HepG2 (cell line): Measurements from ENCODE around the gene HNRNPA2B1. TPM values are rescaled to one million over a fixed set of nuclear protein-coding genes. Genes with fewer than 3 reads are reported as not detected.

ENCODE experiments used
- HHEX ChIP-seq: IDR thresholded peaks from 2 replicates; pipeline ENCODE4 v1.6.1; 2016; ENCODE audit warnings: control low read depth
- ISX ChIP-seq: sonication (generic); formaldehyde crosslinking; conservative IDR thresholded peaks from 2 replicates; pipeline ENCODE4 v1.5.0; 2020; ENCODE audit warnings: missing genetic modification reagents
- KLF11 ChIP-seq: IDR thresholded peaks from 2 replicates; pipeline ENCODE4 v1.6.1; 2016; ENCODE audit warnings: missing compliant biosample characterization
- KLF13 ChIP-seq: sonication (generic); formaldehyde crosslinking; IDR thresholded peaks from 2 replicates; pipeline ENCODE4 v1.4.0; 2020; ENCODE audit warnings: mild to moderate bottlenecking, missing genetic modification reagents
- NAIF1 ChIP-seq: sonication (generic); formaldehyde crosslinking; IDR thresholded peaks from 2 replicates; pipeline ENCODE4 v1.5.0; 2020; ENCODE audit warnings: mild to moderate bottlenecking, missing genetic modification reagents, borderline replicate concordance
- NFATC3 ChIP-seq: sonication (generic); formaldehyde crosslinking; IDR thresholded peaks from 2 replicates; pipeline ENCODE4 v1.5.1; 2020; ENCODE audit warnings: mild to moderate bottlenecking, missing genetic modification reagents
- PRMT3 ChIP-seq: sonication (generic); formaldehyde crosslinking; IDR thresholded peaks from 2 replicates; pipeline ENCODE4 v1.8.1; 2022; ENCODE audit warnings: low read depth, mild to moderate bottlenecking, moderate library complexity, missing genetic modification reagents, borderline replicate concordance
- RBAK ChIP-seq: sonication (generic); formaldehyde crosslinking; IDR thresholded peaks from 2 replicates; pipeline ENCODE4 v1.5.1; 2020; ENCODE audit warnings: mild to moderate bottlenecking, missing genetic modification reagents
- RCOR2 ChIP-seq: IDR thresholded peaks from 2 replicates; pipeline ENCODE4 v1.6.1; 2016; ENCODE audit warnings: missing biosample characterization, missing genetic modification reagents
- SAFB2 ChIP-seq: sonication (generic); formaldehyde crosslinking; IDR thresholded peaks from 2 replicates; pipeline ENCODE4 v1.5.1; 2020; ENCODE audit warnings: missing genetic modification reagents, low read depth, mild to moderate bottlenecking, borderline replicate concordance
- SETDB1 ChIP-seq: sonication (generic); formaldehyde crosslinking; IDR thresholded peaks from 2 replicates; pipeline ENCODE4 v1.5.1; 2020; ENCODE audit warnings: missing genetic modification reagents, mild to moderate bottlenecking, borderline replicate concordance
- ZFX ChIP-seq: sonication (generic); formaldehyde crosslinking; IDR thresholded peaks from 2 replicates; pipeline ENCODE4 v1.4.0; 2020; ENCODE audit warnings: mild to moderate bottlenecking, low read depth, missing genetic modification reagents, moderate library complexity
- ZNF17 ChIP-seq: sonication (generic); formaldehyde crosslinking; IDR thresholded peaks from 2 replicates; pipeline ENCODE4 v1.5.0; 2020; ENCODE audit warnings: mild to moderate bottlenecking, missing genetic modification reagents
- ZNF235 ChIP-seq: sonication (generic); formaldehyde crosslinking; IDR thresholded peaks from 2 replicates; pipeline ENCODE4 v1.8.1; 2023; ENCODE audit warnings: mild to moderate bottlenecking, missing genetic modification reagents, borderline replicate concordance
- ZNF501 ChIP-seq: sonication (generic); formaldehyde crosslinking; IDR thresholded peaks from 2 replicates; pipeline ENCODE4 v1.5.1; 2020; ENCODE audit warnings: mild to moderate bottlenecking, moderate library complexity, missing genetic modification reagents
- ZNF530 ChIP-seq: sonication (generic); formaldehyde crosslinking; IDR thresholded peaks from 2 replicates; pipeline ENCODE4 v1.5.0; 2020; ENCODE audit warnings: low read depth, mild to moderate bottlenecking, missing genetic modification reagents
- ZNF564 ChIP-seq: sonication (generic); formaldehyde crosslinking; IDR thresholded peaks from 2 replicates; pipeline ENCODE4 v1.8.1; 2023; ENCODE audit warnings: mild to moderate bottlenecking, missing genetic modification reagents
- ZNF720 ChIP-seq: sonication (generic); formaldehyde crosslinking; IDR thresholded peaks from 2 replicates; pipeline ENCODE4 v1.4.0; 2020; ENCODE audit warnings: missing genetic modification reagents
- ZSCAN31 ChIP-seq: sonication (generic); formaldehyde crosslinking; IDR thresholded peaks from 2 replicates; pipeline ENCODE4 v1.5.0; 2020; ENCODE audit warnings: low read depth, mild to moderate bottlenecking, missing genetic modification reagents
- polyA plus RNA-seq, 8 experiments: library from polyadenylated mRNA; depleted of rRNA in 3 of 8; stranded (reverse) in 7 of 8; unstranded in 1 of 8; fragments of >200 nt; fragmentation: Illumina TruSeq in 4 of 8; extraction: Trizol in 4 of 8; gene quantifications; 2 replicates each; pipeline versions ENCODE4 v1.2.1 to v1.2.3, GENCODE V29; 2011 to 2016; ENCODE audit warnings: low read depth in 4 of 8, missing spikeins in 1 of 8, mixed read lengths in 1 of 8; ENCODE audit not compliant: insufficient read depth in 1 of 8
- total RNA-seq, 5 experiments: library from RNA; depleted of rRNA; stranded (reverse); fragments of >200 nt; fragmentation: Illumina TruSeq; extraction: Trizol; gene quantifications; 2 replicates each; pipeline ENCODE4 v1.2.3, GENCODE V29; 2016; ENCODE audit warnings: low read depth in 1 of 5
- TF ChIP-seq, protein P1 (sequence below): sonication (generic); formaldehyde crosslinking; IDR thresholded peaks from 2 replicates; pipeline ENCODE4 v1.8.0; 2022; ENCODE audit warnings: low read depth, missing genetic modification reagents
- TF ChIP-seq, protein P2 (sequence below): IDR thresholded peaks from 2 replicates; pipeline ENCODE4 v1.6.1; 2012; ENCODE audit warnings: low read depth, low read length, improper control_type of control experiment
- TF ChIP-seq, protein P3 (sequence below): IDR thresholded peaks from 2 replicates; pipeline ENCODE4 v1.6.1; 2012; ENCODE audit warnings: low read length, improper control_type of control experiment

Gene HNRNPA2B1
- total and polyA plus RNA-seq, 2 of the 13 experiments (the other 11 are each of a cell fraction or from before 2014, with no cell fraction given), result 193 to 412 TPM

DNA sequence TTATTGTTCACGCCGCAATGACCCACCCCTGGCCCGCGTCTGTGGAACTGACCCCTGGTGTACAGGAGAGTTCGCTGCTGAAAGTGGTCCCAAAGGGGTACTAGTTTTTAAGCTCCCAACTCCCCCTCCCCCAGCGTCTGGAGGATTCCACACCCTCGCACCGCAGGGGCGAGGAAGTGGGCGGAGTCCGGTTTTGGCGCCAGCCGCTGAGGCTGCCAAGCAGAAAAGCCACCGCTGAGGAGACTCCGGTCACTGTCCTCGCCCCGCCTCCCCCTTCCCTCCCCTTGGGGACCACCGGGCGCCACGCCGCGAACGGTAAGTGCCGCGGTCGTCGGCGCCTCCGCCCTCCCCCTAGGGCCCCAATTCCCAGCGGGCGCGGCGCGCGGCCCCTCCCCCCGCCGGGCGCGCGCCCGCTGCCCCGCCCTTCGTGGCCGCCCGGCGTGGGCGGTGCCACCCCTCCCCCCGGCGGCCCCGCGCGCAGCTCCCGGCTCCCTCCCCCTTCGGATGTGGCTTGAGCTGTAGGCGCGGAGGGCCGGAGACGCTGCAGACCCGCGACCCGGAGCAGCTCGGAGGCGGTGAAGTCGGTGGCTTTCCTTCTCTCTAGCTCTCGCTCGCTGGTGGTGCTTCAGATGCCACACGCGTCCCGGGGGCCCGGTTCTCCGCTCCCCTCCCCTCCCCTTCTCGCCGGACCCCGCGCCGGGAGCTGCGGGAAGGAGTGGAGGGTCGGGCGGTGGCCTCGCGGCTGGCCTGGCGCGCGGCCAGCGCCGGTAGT, 887 bp upstream of the HNRNPA2B1 start, which contains the start of gene CBX3 (continued):
- 0 out of 2 replicates have a peak, but pooled peaks have one; percentile 96 for TF ChIP-seq NAIF1 (CRISPR knock-in tag)
- no peak for TF ChIP-seq ISX (CRISPR knock-in tag)
- no peak for TF ChIP-seq NFATC3 (CRISPR knock-in tag)
- TF ChIP-seq KLF13, result no peak
- TF ChIP-seq KLF11 (CRISPR knock-in tag), result no peak; the same call in 1 of the 2 replicates
- no peak for TF ChIP-seq HHEX (CRISPR knock-in tag)
- TF ChIP-seq, protein P1, sequence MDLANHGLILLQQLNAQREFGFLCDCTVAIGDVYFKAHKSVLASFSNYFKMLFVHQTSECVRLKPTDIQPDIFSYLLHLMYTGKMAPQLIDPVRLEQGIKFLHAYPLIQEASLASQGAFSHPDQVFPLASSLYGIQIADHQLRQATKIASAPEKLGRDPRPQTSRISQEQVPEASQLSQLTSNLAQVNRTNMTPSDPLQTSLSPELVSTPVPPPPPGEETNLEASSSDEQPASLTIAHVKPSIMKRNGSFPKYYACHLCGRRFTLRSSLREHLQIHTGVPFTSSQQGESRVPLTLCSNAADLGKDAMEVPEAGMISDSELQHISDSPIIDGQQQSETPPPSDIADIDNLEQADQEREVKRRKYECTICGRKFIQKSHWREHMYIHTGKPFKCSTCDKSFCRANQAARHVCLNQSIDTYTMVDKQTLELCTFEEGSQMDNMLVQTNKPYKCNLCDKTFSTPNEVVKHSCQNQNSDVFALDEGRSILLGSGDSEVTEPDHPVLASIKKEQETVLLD (CRISPR knock-in tag), result peak; percentile 79
- TF ChIP-seq ZFX, result peak; percentile 52; the same call in 1 of the 2 replicates
- TF ChIP-seq PRMT3 (CRISPR knock-in tag), result peak; percentile 78; the same call in 1 of the 2 replicates
- TF ChIP-seq RBAK, result no peak
- no peak for TF ChIP-seq ZNF235 (CRISPR knock-in tag)
- TF ChIP-seq ZNF564 (CRISPR knock-in tag), result 0 out of 2 replicates have a peak, but pooled peaks have one; percentile 62
- no peak for TF ChIP-seq SETDB1 (CRISPR knock-in tag)
- TF ChIP-seq ZNF720 (CRISPR knock-in tag), result no peak
- no peak for TF ChIP-seq ZNF501 (CRISPR knock-in tag)
- TF ChIP-seq, protein P2, sequence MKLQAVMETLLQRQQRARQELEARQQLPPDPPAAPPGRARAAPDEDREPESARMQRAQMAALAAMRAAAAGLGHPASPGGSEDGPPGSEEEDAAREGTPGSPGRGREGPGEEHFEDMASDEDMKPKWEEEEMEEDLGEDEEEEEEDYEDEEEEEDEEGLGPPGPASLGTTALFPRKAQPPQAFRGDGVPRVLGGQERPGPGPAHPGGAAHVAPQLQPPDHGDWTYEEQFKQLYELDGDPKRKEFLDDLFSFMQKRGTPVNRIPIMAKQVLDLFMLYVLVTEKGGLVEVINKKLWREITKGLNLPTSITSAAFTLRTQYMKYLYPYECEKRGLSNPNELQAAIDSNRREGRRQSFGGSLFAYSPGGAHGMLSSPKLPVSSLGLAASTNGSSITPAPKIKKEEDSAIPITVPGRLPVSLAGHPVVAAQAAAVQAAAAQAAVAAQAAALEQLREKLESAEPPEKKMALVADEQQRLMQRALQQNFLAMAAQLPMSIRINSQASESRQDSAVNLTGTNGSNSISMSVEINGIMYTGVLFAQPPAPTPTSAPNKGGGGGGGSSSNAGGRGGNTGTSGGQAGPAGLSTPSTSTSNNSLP, result no peak; the same call in 1 of the 2 replicates
- TF ChIP-seq SAFB2 (CRISPR knock-in tag), result no peak; the same call in 1 of the 2 replicates
- TF ChIP-seq, protein P3, sequence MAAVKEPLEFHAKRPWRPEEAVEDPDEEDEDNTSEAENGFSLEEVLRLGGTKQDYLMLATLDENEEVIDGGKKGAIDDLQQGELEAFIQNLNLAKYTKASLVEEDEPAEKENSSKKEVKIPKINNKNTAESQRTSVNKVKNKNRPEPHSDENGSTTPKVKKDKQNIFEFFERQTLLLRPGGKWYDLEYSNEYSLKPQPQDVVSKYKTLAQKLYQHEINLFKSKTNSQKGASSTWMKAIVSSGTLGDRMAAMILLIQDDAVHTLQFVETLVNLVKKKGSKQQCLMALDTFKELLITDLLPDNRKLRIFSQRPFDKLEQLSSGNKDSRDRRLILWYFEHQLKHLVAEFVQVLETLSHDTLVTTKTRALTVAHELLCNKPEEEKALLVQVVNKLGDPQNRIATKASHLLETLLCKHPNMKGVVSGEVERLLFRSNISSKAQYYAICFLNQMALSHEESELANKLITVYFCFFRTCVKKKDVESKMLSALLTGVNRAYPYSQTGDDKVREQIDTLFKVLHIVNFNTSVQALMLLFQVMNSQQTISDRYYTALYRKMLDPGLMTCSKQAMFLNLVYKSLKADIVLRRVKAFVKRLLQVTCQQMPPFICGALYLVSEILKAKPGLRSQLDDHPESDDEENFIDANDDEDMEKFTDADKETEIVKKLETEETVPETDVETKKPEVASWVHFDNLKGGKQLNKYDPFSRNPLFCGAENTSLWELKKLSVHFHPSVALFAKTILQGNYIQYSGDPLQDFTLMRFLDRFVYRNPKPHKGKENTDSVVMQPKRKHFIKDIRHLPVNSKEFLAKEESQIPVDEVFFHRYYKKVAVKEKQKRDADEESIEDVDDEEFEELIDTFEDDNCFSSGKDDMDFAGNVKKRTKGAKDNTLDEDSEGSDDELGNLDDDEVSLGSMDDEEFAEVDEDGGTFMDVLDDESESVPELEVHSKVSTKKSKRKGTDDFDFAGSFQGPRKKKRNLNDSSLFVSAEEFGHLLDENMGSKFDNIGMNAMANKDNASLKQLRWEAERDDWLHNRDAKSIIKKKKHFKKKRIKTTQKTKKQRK, result no peak
- TF ChIP-seq ZSCAN31, result no peak
- no peak for TF ChIP-seq RCOR2 (CRISPR knock-in tag)
- no peak for TF ChIP-seq ZNF530 (CRISPR knock-in tag)
- TF ChIP-seq ZNF17, result no peak
